ENCODE data around the gene HOXA7.

The HOXA7 gene

GRCh38 chr7:27156508-27156898 is at the start of gene HOXA7:
Gene HOXA7 (minus strand): TSS chr7:27156675. CDS start chr7:27156545, 130 bp downstream.
- DNase-seq, result peak in 10 of 14 donors; percentile 50 to 78 (median 66)

- no peak for DNase-seq
Observed at GRCh38 chr7:27205325-27206280, 49.1 kb upstream of the HOXA7 start.

GRCh38 chr7:27204851-27205322 is 48.4 kb upstream of the HOXA7 start:
- no peak for DNase-seq

GRCh38 chr7:27203964-27204594 is 47.6 kb upstream of the HOXA7 start:
- no peak for DNase-seq

GRCh38 chr7:27203365-27203953 is 47.0 kb upstream of the HOXA7 start:
- no peak for DNase-seq

- DNase-seq, result no peak
Observed at GRCh38 chr7:27202862-27203134, 46.3 kb upstream of the HOXA7 start.

GRCh38 chr7:27202018-27202861 is 45.8 kb upstream of the HOXA7 start:
- DNase-seq, result no peak

GRCh38 chr7:27201580-27202017 is 45.1 kb upstream of the HOXA7 start:
- no peak for DNase-seq

GRCh38 chr7:27200761-27201579 is 44.5 kb upstream of the HOXA7 start:
- DNase-seq, result peak in 1 of 14 donors; percentile 14

- no peak for DNase-seq
Observed at GRCh38 chr7:27199849-27200760, 43.6 kb upstream of the HOXA7 start, which contains the start of gene HOXA13. Gene HOXA13 (minus strand): TSS chr7:27200091. CDS start chr7:27200077, 14 bp downstream.

- DNase-seq, result no peak
Observed at GRCh38 chr7:27198871-27199801, 42.7 kb upstream of the HOXA7 start.

GRCh38 chr7:27198138-27198841 is 41.8 kb upstream of the HOXA7 start:
- no peak for DNase-seq

GRCh38 chr7:27197137-27198042 is 40.9 kb upstream of the HOXA7 start:
- DNase-seq, result no peak

- DNase-seq, result peak in 8 of 14 donors; percentile 8 to 66 (median 37)
Observed at GRCh38 chr7:27196287-27196767, 39.9 kb upstream of the HOXA7 start.

- DNase-seq, result no peak
Observed at GRCh38 chr7:27194686-27195379, 38.4 kb upstream of the HOXA7 start.

GRCh38 chr7:27194002-27194352 is 37.5 kb upstream of the HOXA7 start:
- no peak for DNase-seq

Measured in C1 segment of cervical spinal cord (tissue), 14 donors.